CD4-positive, alpha-beta T cell (primary cell): Measurements from ENCODE around the gene REXO1. TPM values are rescaled to one million over a fixed set of nuclear protein-coding genes. Genes with fewer than 3 reads are reported as not detected.
A peak's percentile ranks its signal among the peaks of the same experiment; 100 is the strongest.

Experiments used
- ATAC-seq: fragments of 200-7000 bp; cut with Tn5 transposase; one replicate; pipeline ENCODE4 v1.10.0; 2022; ENCODE audit warnings: mild to moderate bottlenecking; ENCODE audit not compliant: poor library complexity
- CTCF ChIA-PET: fragments of 350-600 bp; sonication (Branson Sonifier 250); formaldehyde crosslinking; loops from one replicate; lab custom pipeline; 2021; ENCODE audit warnings: antibody characterized with exemption, inconsistent platforms; lab: Charles Lee
- POLR2A ChIA-PET: fragments of 350-600 bp; sonication (Branson Sonifier 250); formaldehyde crosslinking; loops from one replicate; lab custom pipeline; 2021; ENCODE audit warnings: antibody characterized with exemption, inconsistent platforms; lab: Charles Lee
- DNase-seq, 14 experiments: peaks; one replicate each; pipeline ENCODE4 v3.0.0-alpha.2; 2013 to 2020; ENCODE audit warnings: mixed read lengths in 2 of 14
- H3K27ac ChIP-seq, 2 donors: one replicate each; pipeline versions ENCODE4 v1.5.1 to v1.7.0; 2013; ENCODE audit warnings: low read length in 2 of 2, low read depth in 1 of 2, mild to moderate bottlenecking in 1 of 2
- H3K27me3 ChIP-seq, 2 experiments: 1 replicate in 1 of 2; 2 replicates in 1 of 2; pipeline versions ENCODE4 v1.6.1 to v1.7.0; 2013; ENCODE audit warnings: low read length in 2 of 2, control low read depth in 1 of 2, mild to moderate bottlenecking in 1 of 2, moderate library complexity in 1 of 2; ENCODE audit not compliant: insufficient read depth in 2 of 2, control insufficient read depth in 1 of 2
- H3K36me3 ChIP-seq: one replicate; pipeline ENCODE4 v1.6.1; 2013; ENCODE audit warnings: low read length, control low read depth; ENCODE audit not compliant: insufficient read depth
- H3K4me1 ChIP-seq: one replicate; pipeline ENCODE4 v1.6.1; 2013; ENCODE audit warnings: low read length, control low read depth; ENCODE audit not compliant: insufficient read depth
- H3K4me3 ChIP-seq: one replicate; pipeline ENCODE4 v1.5.1; 2013; ENCODE audit warnings: mild to moderate bottlenecking, low read length, moderate library complexity
- H3K9me3 ChIP-seq, 2 experiments: 1 replicate in 1 of 2; 2 replicates in 1 of 2; pipeline versions ENCODE4 v1.6.1 to v1.7.0; 2013; ENCODE audit warnings: low read length in 2 of 2, mild to moderate bottlenecking in 2 of 2, control low read depth in 1 of 2, moderate library complexity in 1 of 2; ENCODE audit not compliant: control insufficient read depth in 1 of 2, insufficient read depth in 1 of 2
- H3K27ac Mint-ChIP-seq: one replicate; pipeline ENCODE4 v1.8.0; 2020; ENCODE audit warnings: mixed read lengths
- H3K27me3 Mint-ChIP-seq: one replicate; pipeline ENCODE4 v1.8.0; 2021; ENCODE audit warnings: mixed read lengths
- H3K36me3 Mint-ChIP-seq: one replicate; pipeline ENCODE4 v1.8.0; 2021; ENCODE audit warnings: low read depth, mixed read lengths
- H3K4me1 Mint-ChIP-seq: one replicate; pipeline ENCODE4 v1.8.0; 2021; ENCODE audit warnings: low read depth, mixed read lengths
- H3K4me3 Mint-ChIP-seq: one replicate; pipeline ENCODE4 v1.8.0; 2020; ENCODE audit warnings: mild to moderate bottlenecking, mixed read lengths
- H3K9me3 Mint-ChIP-seq: one replicate; pipeline ENCODE4 v1.8.0; 2020; ENCODE audit warnings: mixed read lengths
- intact Hi-C, 2 experiments: fragments of 100-400 bp; cut with DNase I in 1 of 2; cut with micrococcal nuclease in 1 of 2; formaldehyde crosslinking; loops; one replicate each; pipeline versions ENCODE4 v1.15.1 to v1.9.0; 2023 to 2025; cut with DNase I, micrococcal nuclease
- total RNA-seq, 174 experiments: library from RNA in 2 of 174; stranded (reverse) in 2 of 174; gene quantifications; one replicate each; pipeline ENCODE4 v1.2.3 and lab custom pipeline; 2021 to 2026
- TF ChIP-seq, protein P1 (sequence below): fragments of 200-600 bp; IDR thresholded peaks from one replicate; pipeline ENCODE4 v1.8.0; 2022; ENCODE audit warnings: antibody characterized with exemption, mild to moderate bottlenecking

REXO1 gene
- total RNA-seq, 2 experiments from 2014 or later = 106 to 114 TPM

DNA sequence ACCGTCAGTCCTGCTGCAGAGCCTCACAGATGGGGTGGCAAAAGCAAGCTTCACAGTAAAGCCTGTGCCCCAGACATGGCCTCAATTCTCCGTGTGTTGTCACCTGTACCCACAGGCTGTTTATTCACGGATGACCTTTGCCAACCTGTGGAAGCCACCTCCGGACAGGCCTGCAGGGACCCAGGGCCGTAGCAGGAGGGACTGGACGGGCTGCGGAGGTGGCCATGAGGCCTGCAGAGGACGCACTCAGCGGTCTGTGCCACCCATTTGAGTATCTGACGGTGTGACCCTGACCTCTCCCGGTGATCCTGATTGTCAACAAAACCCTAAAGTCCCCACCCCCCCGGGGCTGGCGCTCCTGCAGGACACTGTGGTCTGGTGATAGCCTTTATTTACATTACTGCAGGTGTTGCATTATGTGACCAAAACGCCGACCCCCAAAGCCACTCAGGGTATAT is 22.9 kb upstream of the REXO1 start:
- H3K27ac Mint-ChIP-seq = no peak overlapping the region
- H3K36me3 Mint-ChIP-seq = peaks cover 40% of the 10 kb centered on the region
- ATAC-seq (no peak), DNase-seq (no peak)
- Histone ChIP-seq H3K27me3 (no peaks in the 10 kb centered on the region), H3K27ac (no peak overlapping the region), H3K4me1 (peaks cover 31% of the 10 kb centered on the region), H3K36me3 (peaks cover 28% of the 10 kb centered on the region), H3K4me3 (no peak overlapping the region), H3K9me3 (no peaks in the 10 kb centered on the region)
- peaks cover 27% of the 10 kb centered on the region for H3K4me1 Mint-ChIP-seq
- no peaks in the 10 kb centered on the region for H3K27me3 Mint-ChIP-seq
- TF ChIP-seq, protein P1, sequence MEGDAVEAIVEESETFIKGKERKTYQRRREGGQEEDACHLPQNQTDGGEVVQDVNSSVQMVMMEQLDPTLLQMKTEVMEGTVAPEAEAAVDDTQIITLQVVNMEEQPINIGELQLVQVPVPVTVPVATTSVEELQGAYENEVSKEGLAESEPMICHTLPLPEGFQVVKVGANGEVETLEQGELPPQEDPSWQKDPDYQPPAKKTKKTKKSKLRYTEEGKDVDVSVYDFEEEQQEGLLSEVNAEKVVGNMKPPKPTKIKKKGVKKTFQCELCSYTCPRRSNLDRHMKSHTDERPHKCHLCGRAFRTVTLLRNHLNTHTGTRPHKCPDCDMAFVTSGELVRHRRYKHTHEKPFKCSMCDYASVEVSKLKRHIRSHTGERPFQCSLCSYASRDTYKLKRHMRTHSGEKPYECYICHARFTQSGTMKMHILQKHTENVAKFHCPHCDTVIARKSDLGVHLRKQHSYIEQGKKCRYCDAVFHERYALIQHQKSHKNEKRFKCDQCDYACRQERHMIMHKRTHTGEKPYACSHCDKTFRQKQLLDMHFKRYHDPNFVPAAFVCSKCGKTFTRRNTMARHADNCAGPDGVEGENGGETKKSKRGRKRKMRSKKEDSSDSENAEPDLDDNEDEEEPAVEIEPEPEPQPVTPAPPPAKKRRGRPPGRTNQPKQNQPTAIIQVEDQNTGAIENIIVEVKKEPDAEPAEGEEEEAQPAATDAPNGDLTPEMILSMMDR = no peak
- CTCF ChIA-PET = no interaction called here
- H3K9me3 Mint-ChIP-seq = no peaks in the 10 kb centered on the region
- no peak overlapping the region for H3K4me3 Mint-ChIP-seq
- intact Hi-C loops = no loop called here
- POLR2A ChIA-PET = no interaction called here

DNA sequence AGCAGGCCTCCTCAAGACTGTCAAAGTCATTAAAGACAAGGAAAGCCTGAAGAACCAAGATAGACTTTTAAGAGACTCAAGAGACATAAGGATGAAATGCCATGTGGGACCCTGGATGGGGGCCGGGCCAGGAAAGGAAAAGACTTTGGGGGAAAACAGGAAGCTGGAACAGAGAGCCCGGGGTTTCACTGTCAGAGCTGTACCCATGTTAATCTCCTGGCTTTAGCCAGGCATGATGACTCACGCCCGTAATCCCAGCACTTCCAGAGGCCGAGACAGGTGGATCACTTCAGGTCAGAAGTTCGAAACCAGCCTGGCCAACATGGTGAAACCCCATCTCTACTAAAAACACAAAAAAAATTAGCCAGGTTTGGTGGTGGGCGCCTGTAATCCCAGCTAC is 20.7 kb upstream of the REXO1 start:
- TF ChIP-seq, protein P1 = no peak
- no peaks in the 10 kb centered on the region for H3K27me3 ChIP-seq
- H3K9me3 ChIP-seq = no peaks in the 10 kb centered on the region
- Mint-ChIP-seq H3K4me3 (peak overlapping the region; percentile 11), H3K27me3 (no peaks in the 10 kb centered on the region), H3K36me3 (peaks cover 19% of the 10 kb centered on the region), H3K27ac (no peak overlapping the region), H3K4me1 (peaks cover 14% of the 10 kb centered on the region), H3K9me3 (no peaks in the 10 kb centered on the region)
- ATAC-seq (no peak), DNase-seq (no peak)
- H3K36me3 ChIP-seq = peaks cover 28% of the 10 kb centered on the region
- ChIA-PET CTCF (no interaction called here), POLR2A (interaction anchor here (1.0 kb wide), 1 partner anchor 607 kb away, joined by 4 read pairs; the partner anchor contains the start of gene GADD45B)
- H3K27ac ChIP-seq = no peak overlapping the region
- intact Hi-C loops = no loop called here
- no peak overlapping the region for H3K4me3 ChIP-seq
- peaks cover 36% of the 10 kb centered on the region for H3K4me1 ChIP-seq

DNA sequence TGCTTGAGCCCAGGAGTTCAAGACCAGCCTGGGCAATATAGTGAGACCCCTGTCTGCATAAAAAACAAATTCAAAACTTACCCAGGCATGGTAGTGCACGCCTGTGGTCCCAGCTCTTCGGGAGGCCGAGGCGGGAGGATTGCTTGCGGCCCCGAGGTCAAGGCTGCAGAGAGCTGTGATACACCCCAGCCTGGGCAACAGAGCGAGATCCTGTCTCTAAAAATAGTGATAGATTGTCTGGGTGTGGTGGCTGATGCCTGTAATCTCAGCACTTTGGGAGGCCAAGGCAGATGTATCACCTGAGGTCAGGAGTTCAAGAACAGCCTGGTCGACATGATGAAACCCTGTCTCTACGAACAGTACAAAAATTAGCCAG is 19.1 kb upstream of the REXO1 start:
- POLR2A ChIA-PET = interaction anchor here (1.2 to 3.6 kb wide), 2 partner anchors 8 to 9 kb away, joined by 3 to 41 read pairs; no protein-coding TSS in a partner anchor
- H3K27ac Mint-ChIP-seq = peak overlapping the region; percentile 36
- no peaks in the 10 kb centered on the region for H3K9me3 Mint-ChIP-seq
- Histone ChIP-seq H3K4me1 (peaks cover 20% of the 10 kb centered on the region), H3K36me3 (peaks cover 14% of the 10 kb centered on the region), H3K27ac (no peak overlapping the region), H3K4me3 (no peak overlapping the region), H3K9me3 (no peaks in the 10 kb centered on the region), H3K27me3 (no peaks in the 10 kb centered on the region)
- no peak overlapping the region for H3K4me3 Mint-ChIP-seq
- intact Hi-C loops = no loop called here
- DNase-seq = no peak
- CTCF ChIA-PET = no interaction called here
- ATAC-seq = no peak
- TF ChIP-seq, protein P1 = no peak
- H3K36me3 Mint-ChIP-seq = peaks cover 21% of the 10 kb centered on the region
- H3K4me1 Mint-ChIP-seq = peaks cover 13% of the 10 kb centered on the region
- H3K27me3 Mint-ChIP-seq = no peaks in the 10 kb centered on the region
